ENCODE measurements around the gene EML4.
"Not testable (repeated sequence)": the region's sequence is repeated elsewhere in the genome, so short reads cannot be mapped to it uniquely, and the experiment has no call there.

EML4 gene

GRCh38 chr2:42340938-42341636, 171.9 kb downstream of the EML4 start:
- TF ChIP-seq, protein P1, sequence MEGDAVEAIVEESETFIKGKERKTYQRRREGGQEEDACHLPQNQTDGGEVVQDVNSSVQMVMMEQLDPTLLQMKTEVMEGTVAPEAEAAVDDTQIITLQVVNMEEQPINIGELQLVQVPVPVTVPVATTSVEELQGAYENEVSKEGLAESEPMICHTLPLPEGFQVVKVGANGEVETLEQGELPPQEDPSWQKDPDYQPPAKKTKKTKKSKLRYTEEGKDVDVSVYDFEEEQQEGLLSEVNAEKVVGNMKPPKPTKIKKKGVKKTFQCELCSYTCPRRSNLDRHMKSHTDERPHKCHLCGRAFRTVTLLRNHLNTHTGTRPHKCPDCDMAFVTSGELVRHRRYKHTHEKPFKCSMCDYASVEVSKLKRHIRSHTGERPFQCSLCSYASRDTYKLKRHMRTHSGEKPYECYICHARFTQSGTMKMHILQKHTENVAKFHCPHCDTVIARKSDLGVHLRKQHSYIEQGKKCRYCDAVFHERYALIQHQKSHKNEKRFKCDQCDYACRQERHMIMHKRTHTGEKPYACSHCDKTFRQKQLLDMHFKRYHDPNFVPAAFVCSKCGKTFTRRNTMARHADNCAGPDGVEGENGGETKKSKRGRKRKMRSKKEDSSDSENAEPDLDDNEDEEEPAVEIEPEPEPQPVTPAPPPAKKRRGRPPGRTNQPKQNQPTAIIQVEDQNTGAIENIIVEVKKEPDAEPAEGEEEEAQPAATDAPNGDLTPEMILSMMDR (IDR thresholded peaks at IDR 0.05; ENCODE audit: unreplicated experiment in 3 of 3) = no peak
- no peaks in the 10 kb centered on the region for H3K9me3 Mint-ChIP-seq
- no peak overlapping the region for H3K4me3 Mint-ChIP-seq
- peak overlapping the region in 1 of 3 experiments; percentile 92 for H3K27ac Mint-ChIP-seq
- peaks cover 29% of the 10 kb centered on the region for H3K4me1 Mint-ChIP-seq
- peaks cover 70% of the 10 kb centered on the region for H3K36me3 Mint-ChIP-seq (ENCODE audit: low read depth)
- no peaks in the 10 kb centered on the region for H3K27me3 Mint-ChIP-seq (ENCODE audit: low read depth)

GRCh38 chr2:42342061-42342794, 173.1 kb downstream of the EML4 start:
- no peaks in the 10 kb centered on the region for H3K27me3 Mint-ChIP-seq (ENCODE audit: low read depth)
- H3K36me3 Mint-ChIP-seq (ENCODE audit: low read depth) = peaks cover 64% of the 10 kb centered on the region
- peak overlapping the region; percentile 37 to 92 (median 89) for H3K27ac Mint-ChIP-seq
- H3K4me3 Mint-ChIP-seq = peak overlapping the region in 1 of 3 experiments; percentile 3
- H3K9me3 Mint-ChIP-seq = no peaks in the 10 kb centered on the region
- H3K4me1 Mint-ChIP-seq = peaks cover 29% of the 10 kb centered on the region
- TF ChIP-seq, protein P1 (IDR thresholded peaks at IDR 0.05; ENCODE audit: unreplicated experiment in 3 of 3) = no peak

- TF ChIP-seq, protein P1 (IDR thresholded peaks at IDR 0.05; ENCODE audit: unreplicated experiment in 3 of 3) = no peak
- Mint-ChIP-seq H3K4me3 (no peak overlapping the region), H3K4me1 (peaks cover 29% of the 10 kb centered on the region), H3K27ac (peak overlapping the region; percentile 37 to 92 (median 89)), H3K9me3 (no peaks in the 10 kb centered on the region), H3K36me3 (ENCODE audit: low read depth) (peaks cover 64% of the 10 kb centered on the region), H3K27me3 (ENCODE audit: low read depth) (no peaks in the 10 kb centered on the region)
Measured at GRCh38 chr2:42342795-42343241, 173.7 kb downstream of the EML4 start.

- no peak overlapping the region for H3K4me3 Mint-ChIP-seq
- H3K27ac Mint-ChIP-seq = peak overlapping the region in 1 of 3 experiments; percentile 27
- peaks cover 65% of the 10 kb centered on the region for H3K36me3 Mint-ChIP-seq (ENCODE audit: low read depth)
- TF ChIP-seq, protein P1 (IDR thresholded peaks at IDR 0.05; ENCODE audit: unreplicated experiment in 3 of 3) = no peak
- peaks cover 23% of the 10 kb centered on the region for H3K4me1 Mint-ChIP-seq
- H3K27me3 Mint-ChIP-seq (ENCODE audit: low read depth) = no peaks in the 10 kb centered on the region
- H3K9me3 Mint-ChIP-seq = no peaks in the 10 kb centered on the region
Measured at GRCh38 chr2:42345986-42346385, 176.8 kb downstream of the EML4 start.

DNA sequence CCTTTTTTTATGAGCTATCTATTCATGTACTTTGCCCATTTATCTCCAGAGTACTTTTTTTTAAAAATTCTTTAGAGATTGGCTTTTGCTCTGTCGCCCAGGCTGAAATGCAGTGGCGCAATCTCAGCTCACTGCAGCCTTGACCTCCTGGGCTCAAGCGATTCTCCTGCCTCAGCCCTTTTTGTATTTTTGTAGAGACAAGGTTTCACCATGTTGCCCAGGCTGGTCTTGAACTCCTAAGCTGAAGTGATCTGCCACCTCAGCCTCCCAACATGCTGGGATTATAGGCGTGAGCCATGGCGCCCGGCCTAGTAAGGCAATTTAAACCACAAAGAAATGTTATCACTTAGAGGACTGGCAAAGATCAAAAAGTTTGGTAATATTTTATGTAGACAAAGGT, 177.7 kb downstream of the EML4 start:
- Mint-ChIP-seq H3K4me1 (peaks cover 21% of the 10 kb centered on the region), H3K36me3 (ENCODE audit: low read depth) (peaks cover 72% of the 10 kb centered on the region)
- H3K27ac Mint-ChIP-seq; H3K9me3 Mint-ChIP-seq; H3K27me3 Mint-ChIP-seq (ENCODE audit: low read depth); H3K4me3 Mint-ChIP-seq: not testable (repeated sequence)

- not testable (repeated sequence) for H3K27me3 Mint-ChIP-seq (ENCODE audit: low read depth); H3K4me3 Mint-ChIP-seq; H3K27ac Mint-ChIP-seq; H3K9me3 Mint-ChIP-seq
- peaks cover 15% of the 10 kb centered on the region for H3K4me1 Mint-ChIP-seq
- peaks cover 75% of the 10 kb centered on the region for H3K36me3 Mint-ChIP-seq (ENCODE audit: low read depth)
Measured at GRCh38 chr2:42347518-42347917, 178.4 kb downstream of the EML4 start.

Measured in nephron (organoid).